Thyroid gland (tissue), 4 donors: Measurements from ENCODE around the gene ANGPTL4. TPM values are rescaled to one million over a fixed set of nuclear protein-coding genes. Genes with fewer than 3 reads are reported as not detected.

Experiments used
- DNase-seq, 2 donors: peaks; one replicate each; pipeline ENCODE4 v3.0.0-alpha.2; 2019
- H3K27ac ChIP-seq, 3 donors: fragments of 200-600 bp; sonication (generic); 1 replicate in 2 of 3; 2 replicates in 1 of 3; pipeline ENCODE4 v1.5.1; 2016 to 2019; ENCODE audit warnings: mild to moderate bottlenecking in 1 of 3, moderate library complexity in 1 of 3
- H3K27me3 ChIP-seq: fragments of 200-600 bp; sonication (generic); one replicate; pipeline ENCODE4 v1.5.1; 2019
- H3K36me3 ChIP-seq, 2 donors: fragments of 200-600 bp; sonication (generic); one replicate each; pipeline ENCODE4 v1.5.1; 2016 to 2019
- H3K4me1 ChIP-seq, 2 donors: fragments of 200-600 bp; sonication (generic); one replicate each; pipeline ENCODE4 v1.5.1; 2017 to 2019
- H3K4me3 ChIP-seq, 3 donors: fragments of 200-600 bp; sonication (generic); replicated peaks in 1 of 3; 1 replicate in 2 of 3; 2 replicates in 1 of 3; pipeline ENCODE4 v1.5.1; 2016; ENCODE audit warnings: mild to moderate bottlenecking in 1 of 3
- H3K9me3 ChIP-seq: fragments of 200-600 bp; sonication (generic); one replicate; pipeline ENCODE4 v1.5.1; 2017
- CTCF ChIP-seq, 6 experiments: fragments of 200-600 bp in 3 of 6; fragments of 450-650 bp in 3 of 6; sonication (generic) in 3 of 6; IDR thresholded peaks; one replicate each; pipeline ENCODE4 v1.5.1; 2016 to 2019; ENCODE audit warnings: antibody characterized with exemption in 6 of 6, mild to moderate bottlenecking in 2 of 6, inconsistent platforms in 1 of 6, moderate library complexity in 1 of 6
- POLR2A ChIP-seq, 2 donors: fragments of 450-650 bp; IDR thresholded peaks; one replicate each; pipeline ENCODE4 v1.6.1; 2017; ENCODE audit warnings: antibody characterized with exemption in 2 of 2, mild to moderate bottlenecking in 2 of 2, moderate library complexity in 1 of 2
- WGBS, 2 donors: methylation state at CpG; one replicate each; pipeline ENCODE4 v1.1.5; 2017; 5-methylcytosine and 5-hydroxymethylcytosine counted together
- intact Hi-C: fragments of 100-400 bp; cut with DNase I; formaldehyde crosslinking; loops from one replicate; pipeline ENCODE4 v1.15.1; 2023
- total RNA-seq, 4 donors: library from RNA; depleted of rRNA; stranded (reverse); fragments of >200 nt; gene quantifications; one replicate each; pipeline ENCODE4 v1.2.3, GENCODE V29; 2016

The ANGPTL4 gene
- total RNA-seq, 4 donors from 2014 or later, result 19.9 to 99.8 (median 46.6) TPM

- no peaks in the 10 kb centered on the region for H3K27me3 ChIP-seq
- 36 to 40% methylated on average over 12 of the region's 12 CpGs for WGBS, 2 donors
- no peak overlapping the region for H3K4me3 ChIP-seq
- DNase-seq, result peak; percentile 99
- no peaks in the 10 kb centered on the region for H3K9me3 ChIP-seq
- H3K4me1 ChIP-seq, result peaks cover 49 to 53% of the 10 kb centered on the region in 2 donors
- TF ChIP-seq CTCF (IDR thresholded peaks at IDR 0.05) (no peak), POLR2A (IDR thresholded peaks at IDR 0.05) (peak in 1 of 2 donors; percentile 40)
- intact Hi-C loops, result no loop called here
- no peaks in the 10 kb centered on the region for H3K36me3 ChIP-seq
- H3K27ac ChIP-seq, result peak overlapping the region; percentile 66 to 93 (median 92)
Measured at GRCh38 chr19:8361921-8362793, 1.8 kb upstream of the ANGPTL4 start.

DNA sequence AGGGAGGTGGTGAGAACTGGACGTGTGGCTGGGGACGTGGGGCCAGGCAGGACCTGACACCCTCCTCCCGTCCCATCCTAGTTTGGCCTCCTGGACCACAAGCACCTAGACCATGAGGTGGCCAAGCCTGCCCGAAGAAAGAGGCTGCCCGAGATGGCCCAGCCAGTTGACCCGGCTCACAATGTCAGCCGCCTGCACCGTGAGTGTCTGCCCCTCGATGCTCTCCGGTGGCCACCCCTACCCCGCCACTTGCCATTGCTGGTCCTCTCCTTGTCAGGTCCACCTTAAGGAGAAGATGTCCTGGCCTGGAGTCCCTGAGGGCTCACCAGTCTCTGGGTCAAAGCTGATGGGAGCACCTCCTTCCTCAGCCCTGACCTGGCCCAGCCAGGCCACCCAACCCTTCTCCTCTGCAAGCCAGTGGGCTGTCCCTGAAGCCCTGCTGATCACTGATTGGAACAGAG, 2.2 kb downstream of the ANGPTL4 start:
- Histone ChIP-seq H3K36me3 (peaks cover 0 to 6% of the 10 kb centered on the region in 2 donors), H3K27me3 (no peaks in the 10 kb centered on the region), H3K27ac (peak overlapping the region in 1 of 3 donors; percentile 93), H3K9me3 (no peaks in the 10 kb centered on the region), H3K4me1 (peaks cover 68 to 82% of the 10 kb centered on the region in 2 donors), H3K4me3 (peak overlapping the region in 1 of 3 donors; percentile 63)
- no peak for TF ChIP-seq POLR2A (IDR thresholded peaks at IDR 0.05)
- TF ChIP-seq CTCF (IDR thresholded peaks at IDR 0.05), result no peak
- intact Hi-C loops, result no loop called here
- no peak for DNase-seq
- 95 to 100% methylated on average over 3 to 6 of the region's 11 CpGs for WGBS, 2 donors

DNA sequence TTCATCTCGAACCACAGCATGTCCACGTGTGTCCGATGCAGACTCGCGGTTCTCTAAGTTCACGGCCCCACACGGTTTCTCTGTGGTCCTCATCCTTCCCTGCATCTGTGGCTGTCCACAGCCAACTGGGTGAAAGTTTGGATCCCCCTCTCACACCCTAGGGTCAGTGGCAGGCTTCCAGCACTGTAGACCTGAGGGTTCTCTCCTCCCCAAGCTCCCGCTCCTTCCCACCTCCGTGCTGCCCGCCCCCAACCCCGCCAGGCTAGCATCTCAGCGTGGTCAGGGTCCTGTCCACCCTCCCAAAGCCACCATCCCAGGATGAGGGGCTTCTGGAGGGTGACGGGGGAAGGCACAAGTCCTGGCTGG, 3.0 kb downstream of the ANGPTL4 start:
- intact Hi-C loops, result no loop called here
- H3K27me3 ChIP-seq, result no peaks in the 10 kb centered on the region
- peak overlapping the region in 2 of 3 donors; percentile 44 to 93 for H3K27ac ChIP-seq
- TF ChIP-seq CTCF (IDR thresholded peaks at IDR 0.05) (no peak), POLR2A (IDR thresholded peaks at IDR 0.05) (no peak)
- peak overlapping the region in 1 of 3 donors; percentile 12 for H3K4me3 ChIP-seq
- H3K36me3 ChIP-seq, result peaks cover 0 to 12% of the 10 kb centered on the region in 2 donors
- DNase-seq, result peak; percentile 18 to 19
- WGBS, 2 donors, result 48 to 70% methylated on average over 13 of the region's 13 CpGs
- peaks cover 63 to 78% of the 10 kb centered on the region in 2 donors for H3K4me1 ChIP-seq
- H3K9me3 ChIP-seq, result no peaks in the 10 kb centered on the region

DNA sequence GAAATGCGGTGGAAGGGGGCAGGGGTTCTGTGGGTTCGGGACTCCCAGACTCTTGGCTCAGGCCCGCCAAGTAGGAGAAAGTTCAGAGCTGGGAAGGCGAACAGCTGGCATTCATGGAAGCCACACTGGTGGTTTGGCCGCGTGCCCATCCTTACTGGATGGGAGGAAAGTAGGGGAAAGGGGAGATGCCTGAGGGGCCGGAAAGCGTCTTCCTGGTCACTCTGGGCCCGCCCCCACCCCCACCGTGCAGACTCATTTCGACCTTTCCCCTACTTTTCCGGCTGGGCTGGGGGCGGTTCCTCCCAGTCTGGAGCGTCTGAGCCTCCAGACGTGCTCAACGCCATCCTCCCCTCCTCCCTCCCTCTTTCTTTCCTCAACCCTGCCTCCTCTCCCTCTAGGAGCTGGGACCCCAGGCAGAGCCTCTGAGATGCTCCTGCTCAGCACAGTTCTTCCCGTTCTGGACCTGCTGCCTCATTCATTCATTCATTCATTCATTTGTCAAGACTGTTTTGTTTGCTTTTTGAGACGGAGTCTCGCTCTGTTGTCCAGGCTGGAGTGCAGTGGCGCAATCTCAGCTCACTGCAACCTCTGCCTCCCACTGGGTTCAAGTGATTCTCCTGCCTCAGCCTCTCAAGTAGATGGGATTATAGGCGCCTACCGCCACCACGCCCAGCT, 3.5 kb downstream of the ANGPTL4 start:
- DNase-seq, result peak; percentile 85 to 86
- 25 to 27% methylated on average over 19 to 20 of the region's 23 CpGs for WGBS, 2 donors
- Histone ChIP-seq H3K4me3 (peak overlapping the region in 1 of 3 donors; percentile 12), H3K4me1 (peaks cover 59 to 73% of the 10 kb centered on the region in 2 donors), H3K27me3 (no peaks in the 10 kb centered on the region), H3K36me3 (peaks cover 0 to 13% of the 10 kb centered on the region in 2 donors), H3K9me3 (no peaks in the 10 kb centered on the region), H3K27ac (peak overlapping the region in 2 of 3 donors; percentile 44 to 93)
- intact Hi-C loops, result no loop called here
- TF ChIP-seq CTCF (IDR thresholded peaks at IDR 0.05) (no peak), POLR2A (IDR thresholded peaks at IDR 0.05) (peak in 1 of 2 donors; percentile 8)
